Heart left ventricle (tissue), 16 donors: Measurements from ENCODE around the gene STPG2. TPM values are rescaled to one million over a fixed set of nuclear protein-coding genes. Genes with fewer than 3 reads are reported as not detected.

Source experiments
- ATAC-seq, 4 donors: fragments of 200-7000 bp; cut with Tn5 transposase; one replicate each; pipeline ENCODE4 v1.9.1; 2020 to 2022; ENCODE audit warnings: moderate library complexity in 4 of 4, mild to moderate bottlenecking in 3 of 4, moderate number of reproducible peaks in 1 of 4
- DNase-seq, 5 donors: peaks; one replicate each; pipeline ENCODE4 v3.0.0-alpha.2; 2020
- H3K27ac ChIP-seq, 12 donors: fragments of 200-600 bp; sonication (generic) in 4 of 12; one replicate each; pipeline versions ENCODE4 v1.5.0 to v1.8.0; 2016 to 2022; ENCODE audit warnings: mild to moderate bottlenecking in 2 of 12
- H3K27me3 ChIP-seq, 9 donors: fragments of 200-600 bp; sonication (generic) in 2 of 9; one replicate each; pipeline versions ENCODE4 v1.5.1 to v1.8.0; 2016 to 2022; ENCODE audit warnings: mild to moderate bottlenecking in 3 of 9
- H3K36me3 ChIP-seq, 9 donors: fragments of 200-600 bp; sonication (generic) in 2 of 9; one replicate each; pipeline versions ENCODE4 v1.5.0 to v1.8.0; 2018 to 2022; ENCODE audit warnings: mild to moderate bottlenecking in 2 of 9
- H3K4me1 ChIP-seq, 12 donors: fragments of 200-600 bp; sonication (generic) in 4 of 12; one replicate each; pipeline versions ENCODE4 v1.5.0 to v1.8.0; 2016 to 2022; ENCODE audit warnings: mild to moderate bottlenecking in 3 of 12
- H3K4me3 ChIP-seq, 12 donors: fragments of 200-600 bp; sonication (generic) in 4 of 12; one replicate each; pipeline versions ENCODE4 v1.5.0 to v1.8.0; 2017 to 2022; ENCODE audit warnings: mild to moderate bottlenecking in 9 of 12, moderate library complexity in 4 of 12
- H3K9me3 ChIP-seq, 12 donors: fragments of 200-600 bp; sonication (generic) in 4 of 12; one replicate each; pipeline versions ENCODE4 v1.5.0 to v1.8.0; 2016 to 2022; ENCODE audit warnings: mild to moderate bottlenecking in 1 of 12
- POLR2A ChIP-seq, 2 donors: fragments of 450-650 bp; IDR thresholded peaks; one replicate each; pipeline ENCODE4 v1.6.1; 2017; ENCODE audit warnings: antibody characterized with exemption in 2 of 2, mild to moderate bottlenecking in 2 of 2, moderate library complexity in 2 of 2
- WGBS, 4 donors: extraction: QIAGEN DNeasy Blood & Tissue Kit in 2 of 4; methylation state at CpG; one replicate each; pipeline versions ENCODE4 v1.1.5 to v1.1.7; 2013 to 2018; 5-methylcytosine and 5-hydroxymethylcytosine counted together
- intact Hi-C, 10 donors: fragments of 100-400 bp; cut with DNase I; formaldehyde crosslinking; loops; one replicate each; pipeline versions ENCODE4 v1.11.1 to v1.14.2; 2022
- polyA plus RNA-seq, 2 donors: library from polyadenylated mRNA; stranded (reverse); fragments of 200-250 nt; gene quantifications; one replicate each; pipeline ENCODE4 v1.2.3, GENCODE V29; 2013
- total RNA-seq, 9 donors: library from RNA; depleted of rRNA in 2 of 9; stranded (reverse); fragments of >200 nt in 2 of 9; fragmentation: NEBNext Ultra II Directional in 3 of 9; extraction: Animal tissue kit (Norgen Biotek cat#: 25700) in 3 of 9; gene quantifications; one replicate each; pipeline versions ENCODE4 v1.1.0 to v1.2.4, GENCODE V29; 2016 to 2023
- TF ChIP-seq, protein P1 (sequence below), 12 donors: fragments of 200-600 bp; sonication (generic) in 4 of 12; IDR thresholded peaks; one replicate each; pipeline versions ENCODE4 v1.5.0 to v1.8.0; 2018 to 2022; ENCODE audit warnings: antibody characterized with exemption in 12 of 12, mild to moderate bottlenecking in 5 of 12
- donor health status: ischemic (EF 13 %, LVEDD 7.1; RV severe dilation, severe dysfunction).
- donor health status: healthy with polysubstance abuse.
- donor health status: DM: no; HTN: yes; CAD: no.
- donor health status: DM: no; HTN: no; CAD: no.
- donor health status: ischemic (EF 25% LVEDD 6.9; RV normal size, moderate dysfunction).
- donor health status: ischemic (EF 25% LVEDD 5.7; RV mildly dilated, moderate dysfunction).
- donor health status: healthy.
- donor health status: DM: yes; HTN: yes; CAD: no.
- donor health status: ischemic (EF 35%, LVEDD 5.7; RV mildly dilated, moderate dysfunction).
- donor health status: nonischemic (EF 11% LVEDD 7.7; RV severe dilation, severe dysfunction).
- donor health status: DM: yes; HTN: yes; CAD: no.
- donor health status: PGD.
- donor health status: ischemic (EF 29% LVEDD 5.4; RV normal size, mild dysfunction).
- donor health status: nonischemic (EF 23%, LVEDD 6.1; RV moderate dilation, normal function).

Gene STPG2
- total and polyA plus RNA-seq, 11 donors = 0.16 to 0.71 (median 0.32) TPM; not detected in 4

DNA sequence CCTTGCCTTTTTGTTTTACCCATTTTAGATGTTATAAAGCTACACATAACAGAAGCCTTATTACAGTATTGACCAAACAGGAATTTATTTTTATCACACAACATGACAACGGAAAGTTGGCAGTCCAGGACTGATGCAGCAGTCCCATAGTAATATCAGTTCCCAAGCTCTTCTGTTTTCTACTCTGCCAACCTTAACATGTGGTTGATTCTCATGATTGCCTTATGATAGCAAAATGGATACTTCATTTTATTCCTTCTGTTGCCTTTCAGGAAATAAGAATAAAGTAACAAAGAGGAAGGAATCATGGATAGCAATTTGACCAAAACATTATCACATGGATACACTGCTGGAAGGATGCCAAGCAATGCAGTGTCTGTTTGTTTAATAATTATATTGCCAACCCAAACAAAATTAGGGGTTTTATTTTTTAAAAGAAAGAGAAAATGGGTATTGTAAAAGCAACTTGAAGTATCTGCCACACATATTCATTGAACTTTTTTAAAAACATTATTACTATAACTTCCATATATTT lies 275.7 kb downstream of the STPG2 start:
- Histone ChIP-seq H3K27ac (no peak overlapping the region), H3K27me3 (no peaks in the 10 kb centered on the region), H3K36me3 (no peaks in the 10 kb centered on the region), H3K4me1 (no peaks in the 10 kb centered on the region), H3K9me3 (peaks cover 0 to 9% (median 0%) of the 10 kb centered on the region in 12 donors), H3K4me3 (no peak overlapping the region)
- 22 to 43% (median 26%) methylated on average over 1 of the region's 1 CpG for WGBS, 4 donors
- ATAC-seq (no peak), DNase-seq (no peak)
- TF ChIP-seq POLR2A (IDR thresholded peaks at IDR 0.05) = no peak
- TF ChIP-seq, protein P1, sequence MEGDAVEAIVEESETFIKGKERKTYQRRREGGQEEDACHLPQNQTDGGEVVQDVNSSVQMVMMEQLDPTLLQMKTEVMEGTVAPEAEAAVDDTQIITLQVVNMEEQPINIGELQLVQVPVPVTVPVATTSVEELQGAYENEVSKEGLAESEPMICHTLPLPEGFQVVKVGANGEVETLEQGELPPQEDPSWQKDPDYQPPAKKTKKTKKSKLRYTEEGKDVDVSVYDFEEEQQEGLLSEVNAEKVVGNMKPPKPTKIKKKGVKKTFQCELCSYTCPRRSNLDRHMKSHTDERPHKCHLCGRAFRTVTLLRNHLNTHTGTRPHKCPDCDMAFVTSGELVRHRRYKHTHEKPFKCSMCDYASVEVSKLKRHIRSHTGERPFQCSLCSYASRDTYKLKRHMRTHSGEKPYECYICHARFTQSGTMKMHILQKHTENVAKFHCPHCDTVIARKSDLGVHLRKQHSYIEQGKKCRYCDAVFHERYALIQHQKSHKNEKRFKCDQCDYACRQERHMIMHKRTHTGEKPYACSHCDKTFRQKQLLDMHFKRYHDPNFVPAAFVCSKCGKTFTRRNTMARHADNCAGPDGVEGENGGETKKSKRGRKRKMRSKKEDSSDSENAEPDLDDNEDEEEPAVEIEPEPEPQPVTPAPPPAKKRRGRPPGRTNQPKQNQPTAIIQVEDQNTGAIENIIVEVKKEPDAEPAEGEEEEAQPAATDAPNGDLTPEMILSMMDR (IDR thresholded peaks at IDR 0.05) = no peak
- intact Hi-C loops = no loop called here

DNA sequence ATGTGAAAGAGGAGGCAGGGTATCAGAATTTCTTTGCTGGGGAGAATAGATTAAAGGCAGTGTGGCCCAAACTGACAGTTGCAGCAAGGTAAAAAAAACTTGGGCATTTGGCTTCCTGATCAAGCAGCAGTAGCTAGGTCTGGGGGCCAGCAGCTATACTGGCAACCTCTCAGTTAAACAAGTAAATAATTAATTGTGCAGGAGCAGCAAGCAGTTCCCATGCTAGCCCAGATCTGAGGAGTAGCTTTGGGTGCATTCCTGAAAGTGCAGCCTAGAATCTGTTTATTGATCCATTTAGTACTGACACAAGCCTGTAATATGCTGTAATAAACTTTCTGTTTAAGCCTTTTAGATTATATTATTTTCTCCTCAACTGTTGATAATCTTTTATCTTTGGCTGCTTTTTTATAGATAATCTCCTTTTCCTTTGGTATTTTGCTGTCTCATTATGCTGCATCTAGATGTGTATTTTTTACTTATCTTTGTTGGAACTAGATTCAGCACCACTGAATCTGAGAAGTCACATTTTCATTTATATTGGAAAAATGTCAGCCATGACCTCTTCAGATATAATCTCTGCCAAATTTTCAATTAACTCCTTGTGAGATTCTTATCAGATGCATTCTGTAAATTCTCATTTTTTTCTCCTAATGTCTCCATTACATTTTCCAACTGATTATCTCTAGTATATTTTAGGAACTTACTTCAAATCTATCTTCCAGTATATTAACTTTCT lies 276.3 kb downstream of the STPG2 start:
- H3K36me3 ChIP-seq = no peaks in the 10 kb centered on the region
- H3K4me3 ChIP-seq = no peak overlapping the region
- H3K4me1 ChIP-seq = no peaks in the 10 kb centered on the region
- peaks cover 0 to 12% (median 0%) of the 10 kb centered on the region in 12 donors for H3K9me3 ChIP-seq
- H3K27ac ChIP-seq = no peak overlapping the region
- H3K27me3 ChIP-seq = no peaks in the 10 kb centered on the region
- intact Hi-C loops = no loop called here
- ATAC-seq (no peak), DNase-seq (no peak)
- TF ChIP-seq, protein P1 (IDR thresholded peaks at IDR 0.05) = no peak
- no peak for TF ChIP-seq POLR2A (IDR thresholded peaks at IDR 0.05)

DNA sequence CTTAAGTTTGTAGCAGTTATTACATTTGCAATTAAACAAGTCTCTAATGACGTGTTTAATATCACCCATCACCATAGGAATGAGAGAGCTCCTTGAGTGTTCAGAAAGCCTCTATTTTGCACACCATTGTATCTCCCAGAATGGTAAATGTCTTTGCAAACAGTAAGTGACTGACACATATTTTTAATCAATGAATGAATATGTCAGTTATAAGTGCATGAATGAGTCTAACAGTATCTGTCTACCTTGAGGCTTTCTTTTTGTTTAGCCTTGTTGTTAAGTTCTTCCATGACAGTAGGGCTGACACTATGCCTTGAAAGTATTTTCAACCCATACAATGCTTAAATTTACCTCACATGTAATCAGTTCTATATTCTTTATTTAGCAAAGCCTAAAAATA lies 292.2 kb downstream of the STPG2 start:
- intact Hi-C loops = no loop called here
- Histone ChIP-seq H3K9me3 (peaks cover 0 to 10% (median 0%) of the 10 kb centered on the region in 12 donors), H3K4me1 (no peaks in the 10 kb centered on the region), H3K27me3 (no peaks in the 10 kb centered on the region), H3K36me3 (no peaks in the 10 kb centered on the region), H3K27ac (no peak overlapping the region), H3K4me3 (no peak overlapping the region)
- TF ChIP-seq POLR2A (IDR thresholded peaks at IDR 0.05) = no peak
- TF ChIP-seq, protein P1 (IDR thresholded peaks at IDR 0.05) = no peak
- DNase-seq = no peak
- WGBS, 4 donors = 63 to 84% (median 79%) methylated on average over 1 of the region's 1 CpG
- no peak for ATAC-seq

DNA sequence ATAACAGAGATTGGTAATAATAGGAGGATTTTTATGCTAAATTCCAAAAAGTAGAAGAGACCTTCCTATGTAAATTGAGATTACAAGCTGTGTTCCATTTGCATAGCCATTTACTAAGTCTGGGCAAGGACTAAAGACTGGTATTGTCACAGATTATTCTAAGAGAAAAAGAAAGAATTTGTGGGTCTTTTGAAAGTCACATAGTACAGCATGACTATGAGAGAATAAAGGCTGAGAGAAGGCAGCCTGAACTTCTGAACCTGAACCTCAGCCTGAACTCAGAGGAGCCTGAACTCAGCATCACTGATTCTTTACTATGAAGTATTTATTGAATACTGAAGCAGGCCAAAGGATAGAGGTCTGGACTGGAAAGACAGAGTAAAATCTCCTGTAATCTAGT lies 297.5 kb downstream of the STPG2 start:
- intact Hi-C loops = no loop called here
- DNase-seq (no peak), ATAC-seq (no peak)
- Histone ChIP-seq H3K36me3 (no peaks in the 10 kb centered on the region), H3K9me3 (no peaks in the 10 kb centered on the region), H3K4me1 (no peaks in the 10 kb centered on the region), H3K27ac (no peak overlapping the region), H3K27me3 (no peaks in the 10 kb centered on the region), H3K4me3 (no peak overlapping the region)
- TF ChIP-seq POLR2A (IDR thresholded peaks at IDR 0.05) = no peak
- TF ChIP-seq, protein P1 (IDR thresholded peaks at IDR 0.05) = no peak
